GM23338 (cell line): ENCODE measurements around the gene IGF2BP2. TPM values are rescaled to one million over a fixed set of nuclear protein-coding genes. Genes with fewer than 3 reads are reported as not detected.
A peak's percentile ranks its signal among the peaks of the same experiment; 100 is the strongest.
"Not testable (repeated sequence)": the region's sequence is repeated elsewhere in the genome, so short reads cannot be mapped to it uniquely, and the experiment has no call there.

Experiments
- ATAC-seq: fragments of 200-7000 bp; cut with Tn5 transposase; 3 replicates; pipeline ENCODE4 v1.9.1; 2020
- DNase-seq: peaks from one replicate; pipeline ENCODE4 v3.0.0-alpha.2; 2015; ENCODE audit warnings: low spot score
- H2AFZ ChIP-seq: fragments of 200-600 bp; sonication (generic); 2 replicates; pipeline ENCODE4 v1.8.0; 2016; ENCODE audit warnings: antibody characterized with exemption, mild to moderate bottlenecking, moderate library complexity
- H3F3A ChIP-seq: fragments of 200-600 bp; sonication (generic); replicated peaks from 2 replicates; pipeline ENCODE4 v1.8.0; 2017; ENCODE audit warnings: antibody characterized with exemption, mixed run types, low read depth
- H3K27ac ChIP-seq: fragments of 200-600 bp; sonication (generic); 2 replicates; pipeline ENCODE4 v1.6.1; 2016; ENCODE audit warnings: low read depth
- H3K27me3 ChIP-seq: fragments of 200-600 bp; sonication (generic); 2 replicates; pipeline ENCODE4 v1.8.0; 2016; ENCODE audit warnings: mild to moderate bottlenecking, mixed run types, moderate library complexity; ENCODE audit not compliant: insufficient read depth
- H3K36me3 ChIP-seq: fragments of 200-600 bp; sonication (generic); 2 replicates; pipeline ENCODE4 v1.8.0; 2016; ENCODE audit warnings: mild to moderate bottlenecking; ENCODE audit not compliant: insufficient read depth
- H3K4me1 ChIP-seq: fragments of 200-600 bp; sonication (generic); 2 replicates; pipeline ENCODE4 v1.8.0; 2016; ENCODE audit warnings: mild to moderate bottlenecking, moderate library complexity; ENCODE audit not compliant: insufficient read depth
- H3K4me2 ChIP-seq: fragments of 200-600 bp; sonication (generic); 2 replicates; pipeline ENCODE4 v1.7.1; 2017; ENCODE audit warnings: mixed run types
- H3K4me3 ChIP-seq: fragments of 200-600 bp; sonication (generic); 2 replicates; pipeline ENCODE4 v1.6.1; 2016; ENCODE audit warnings: mixed run types
- H3K79me2 ChIP-seq: fragments of 200-600 bp; sonication (generic); replicated peaks from 2 replicates; pipeline ENCODE4 v1.8.0; 2017; ENCODE audit warnings: mild to moderate bottlenecking; ENCODE audit not compliant: insufficient read depth
- H3K9me2 ChIP-seq: fragments of 200-600 bp; sonication (generic); 2 replicates; pipeline ENCODE4 v1.8.0; 2017; ENCODE audit not compliant: insufficient read depth
- H4K20me1 ChIP-seq: fragments of 200-600 bp; sonication (generic); replicated peaks from 2 replicates; pipeline ENCODE4 v1.8.0; 2017; ENCODE audit warnings: mild to moderate bottlenecking; ENCODE audit not compliant: insufficient read depth
- H3K27ac Mint-ChIP-seq: 2 replicates; pipeline ENCODE4 v1.8.0; 2020; ENCODE audit warnings: inconsistent platforms, mild to moderate bottlenecking, moderate library complexity, mixed read lengths
- H3K27me3 Mint-ChIP-seq: 3 replicates; pipeline ENCODE4 v1.8.0; 2022; ENCODE audit warnings: low read depth, mild to moderate bottlenecking, moderate library complexity, mixed read lengths, inconsistent platforms; ENCODE audit not compliant: insufficient read depth, poor library complexity
- H3K36me3 Mint-ChIP-seq: 3 replicates; pipeline ENCODE4 v1.8.0; 2021; ENCODE audit warnings: low read depth, mild to moderate bottlenecking, inconsistent platforms, moderate library complexity, mixed read lengths
- H3K4me1 Mint-ChIP-seq: 3 replicates; pipeline ENCODE4 v1.8.0; 2020; ENCODE audit warnings: mild to moderate bottlenecking, inconsistent platforms, mixed read lengths
- H3K4me3 Mint-ChIP-seq: 3 replicates; pipeline ENCODE4 v1.8.0; 2021; ENCODE audit warnings: moderate library complexity, mild to moderate bottlenecking, inconsistent platforms, mixed read lengths
- H3K9me3 Mint-ChIP-seq: 3 replicates; pipeline ENCODE4 v1.8.0; 2020; ENCODE audit warnings: moderate library complexity, mild to moderate bottlenecking, inconsistent platforms, mixed read lengths
- CTCF ChIP-seq, 2 experiments: fragments of 200-600 bp in 1 of 2; sonication (generic) in 1 of 2; conservative IDR thresholded peaks; 2 replicates each; pipeline versions ENCODE4 v1.5.1 to v1.6.1; 2016 to 2017; ENCODE audit warnings: antibody characterized with exemption in 2 of 2, low read depth in 2 of 2, mild to moderate bottlenecking in 2 of 2, moderate library complexity in 1 of 2
- ETS1 ChIP-seq: IDR thresholded peaks from 2 replicates; pipeline ENCODE4 v1.6.1; 2016; ENCODE audit warnings: antibody characterized with exemption
- EZH2phosphoT487 ChIP-seq: fragments of 200-600 bp; sonication (generic); IDR thresholded peaks from one replicate; pipeline ENCODE4 v1.8.1; 2018; ENCODE audit warnings: antibody characterized with exemption; ENCODE audit not compliant: unreplicated experiment
- JUNB ChIP-seq: IDR thresholded peaks from one replicate; pipeline ENCODE4 v1.6.1; 2016; ENCODE audit warnings: antibody characterized with exemption; ENCODE audit not compliant: unreplicated experiment
- NANOG ChIP-seq: IDR thresholded peaks from 2 replicates; pipeline ENCODE4 v1.6.1; 2016; ENCODE audit warnings: antibody characterized with exemption, borderline replicate concordance
- POLR2AphosphoS5 ChIP-seq: IDR thresholded peaks from 2 replicates; pipeline ENCODE4 v1.6.1; 2016; ENCODE audit warnings: antibody characterized with exemption, low read depth
- REST ChIP-seq: IDR thresholded peaks from one replicate; pipeline ENCODE4 v1.6.1; 2018; ENCODE audit warnings: antibody characterized with exemption; ENCODE audit not compliant: unreplicated experiment
- ZNF331 ChIP-seq: fragments of 250-450 bp; sonication (Bioruptor Pico); IDR thresholded peaks from 2 replicates; pipeline ENCODE4 v1.5.0; 2020; ENCODE audit warnings: low read depth, mild to moderate bottlenecking, moderate library complexity
- polyA plus RNA-seq: library from polyadenylated mRNA; unstranded; fragments of >200 nt; fragmentation: Nextera tagmentation; extraction: Ambion mirVana; gene quantifications from 2 replicates; pipeline ENCODE4 v1.2.1, GENCODE V29; 2016
- total RNA-seq: library from RNA; depleted of rRNA; stranded (reverse); fragments of >200 nt; shearing (Covaris generic); gene quantifications from 2 replicates; pipeline ENCODE4 v1.2.3, GENCODE V29; 2014

Gene IGF2BP2
- total and polyA plus RNA-seq, 2 experiments from 2014 or later: 82.9 to 84.5 TPM

- no peak for TF ChIP-seq REST
- TF ChIP-seq ZNF331 (CRISPR knock-in tag): no peak
- TF ChIP-seq POLR2AphosphoS5: no peak
- no peak for TF ChIP-seq EZH2phosphoT487
- TF ChIP-seq JUNB: no peak
- TF ChIP-seq CTCF (conservative IDR thresholded peaks at IDR 0.05; ENCODE audit: low read depth in 2 of 2): no peak
Observed at GRCh38 chr3:185786956-185787877, 37.6 kb downstream of the IGF2BP2 start (continued).

- peak overlapping the region; percentile 99 for H3K27ac Mint-ChIP-seq
- ATAC-seq (peak; percentile 10; the same call in 2 of the 3 replicates), DNase-seq (peak; percentile 71)
- peaks cover 75% of the 10 kb centered on the region for H3K4me1 ChIP-seq
- not testable (repeated sequence) for H4K20me1 ChIP-seq, H3K27me3 ChIP-seq, H3K27me3 Mint-ChIP-seq, H3K9me2 ChIP-seq, H2AFZ ChIP-seq, H3K36me3 ChIP-seq, H3K9me3 Mint-ChIP-seq
- peak overlapping the region; percentile 98 for H3K27ac ChIP-seq
- TF ChIP-seq POLR2AphosphoS5 (peak; percentile 43; the same call in 1 of the 2 replicates), ETS1 (peak; percentile 40; the same call in 1 of the 2 replicates), NANOG (peak; percentile 66)
- peaks cover 15% of the 10 kb centered on the region; the same call in 1 of the 2 replicates for H3F3A ChIP-seq
- peak overlapping the region; percentile 58 for H3K4me3 Mint-ChIP-seq
- H3K36me3 Mint-ChIP-seq: peaks cover 21% of the 10 kb centered on the region
- H3K79me2 ChIP-seq: peaks cover 85% of the 10 kb centered on the region
- H3K4me3 ChIP-seq: peak overlapping the region; percentile 38
- H3K4me2 ChIP-seq: peak overlapping the region; percentile 69
- H3K4me1 Mint-ChIP-seq: peaks cover 75% of the 10 kb centered on the region
Observed at GRCh38 chr3:185786258-185786657, 38.6 kb downstream of the IGF2BP2 start.
